NCI-H1694 treated with DMSO at 0.1 percent for 48 hours (cell line): Measurements from ENCODE around the gene IGFBP3.

ENCODE experiments used
- DNase-seq: peaks from one replicate; lab custom pipeline; 2025; lab: John Stamatoyannopoulos, UW

The IGFBP3 gene

DNA sequence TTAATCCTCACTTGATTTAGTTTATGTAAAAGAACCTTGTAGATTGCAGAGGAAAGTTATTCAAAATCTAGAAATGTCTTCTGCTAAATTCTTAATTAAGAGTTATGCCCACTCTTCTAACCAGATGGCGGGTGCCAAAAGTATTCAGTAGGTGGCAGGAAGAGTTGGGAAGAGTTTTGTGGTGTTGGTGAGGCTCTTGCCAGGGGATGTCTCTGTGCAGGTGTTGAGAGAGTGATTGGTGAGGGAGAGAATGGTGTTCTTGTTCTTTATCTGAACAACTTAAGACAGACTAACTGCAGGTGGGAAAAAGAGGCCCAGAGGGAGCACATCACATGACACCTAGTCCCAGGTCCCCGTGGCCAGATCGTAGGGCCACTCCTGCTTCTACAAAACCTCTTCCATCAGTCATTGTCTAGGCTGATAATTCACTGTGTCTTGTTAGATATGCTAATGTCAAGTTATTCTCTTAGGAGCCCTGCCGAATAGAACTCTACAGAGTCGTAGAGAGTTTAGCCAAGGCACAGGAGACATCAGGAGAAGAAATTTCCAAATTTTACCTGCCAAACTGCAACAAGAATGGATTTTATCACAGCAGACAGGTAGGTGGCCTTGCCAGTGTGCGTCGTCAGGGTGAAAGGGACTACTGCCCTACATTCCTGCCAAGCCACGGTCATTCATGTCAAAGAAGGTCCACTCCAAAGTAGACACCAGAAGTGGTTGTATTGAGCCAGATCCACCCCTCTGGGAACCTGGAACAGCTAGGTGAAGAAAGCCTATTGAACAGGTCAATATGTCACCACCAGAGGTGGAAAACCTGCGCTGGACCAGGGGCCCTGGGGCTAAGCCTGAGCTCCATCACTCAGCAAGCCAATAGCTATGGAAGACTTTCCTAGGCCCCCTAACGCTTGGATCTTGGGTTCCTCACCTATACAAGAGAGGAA is 29.3 kb downstream of the IGFBP3 start:
- no peak for DNase-seq

DNA sequence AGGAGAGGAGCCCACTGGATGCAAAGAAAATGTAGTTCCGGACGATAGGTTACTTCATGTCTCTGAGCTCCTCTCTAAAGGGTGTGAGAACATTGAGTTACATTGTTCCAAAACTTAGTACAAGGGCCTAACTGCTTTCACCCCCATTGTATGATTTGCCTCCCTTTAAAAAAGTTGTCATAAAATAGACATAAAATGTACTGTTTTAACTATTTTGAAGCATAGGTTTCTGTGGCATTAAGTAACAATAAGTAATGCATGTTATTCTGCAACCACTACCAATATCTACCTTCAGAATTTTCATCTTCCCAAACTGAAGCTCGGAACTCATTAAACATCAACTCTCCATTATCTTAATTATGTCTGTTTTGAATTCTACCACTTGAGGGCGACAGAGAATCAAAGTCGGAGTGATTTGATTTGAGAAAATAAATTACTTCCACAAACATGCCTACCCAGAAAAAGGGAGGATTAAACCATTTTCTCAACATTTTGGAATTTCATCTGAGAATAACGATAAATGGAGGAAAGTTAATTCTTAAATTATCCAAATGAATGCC is 30.1 kb downstream of the IGFBP3 start:
- no peak for DNase-seq

DNA sequence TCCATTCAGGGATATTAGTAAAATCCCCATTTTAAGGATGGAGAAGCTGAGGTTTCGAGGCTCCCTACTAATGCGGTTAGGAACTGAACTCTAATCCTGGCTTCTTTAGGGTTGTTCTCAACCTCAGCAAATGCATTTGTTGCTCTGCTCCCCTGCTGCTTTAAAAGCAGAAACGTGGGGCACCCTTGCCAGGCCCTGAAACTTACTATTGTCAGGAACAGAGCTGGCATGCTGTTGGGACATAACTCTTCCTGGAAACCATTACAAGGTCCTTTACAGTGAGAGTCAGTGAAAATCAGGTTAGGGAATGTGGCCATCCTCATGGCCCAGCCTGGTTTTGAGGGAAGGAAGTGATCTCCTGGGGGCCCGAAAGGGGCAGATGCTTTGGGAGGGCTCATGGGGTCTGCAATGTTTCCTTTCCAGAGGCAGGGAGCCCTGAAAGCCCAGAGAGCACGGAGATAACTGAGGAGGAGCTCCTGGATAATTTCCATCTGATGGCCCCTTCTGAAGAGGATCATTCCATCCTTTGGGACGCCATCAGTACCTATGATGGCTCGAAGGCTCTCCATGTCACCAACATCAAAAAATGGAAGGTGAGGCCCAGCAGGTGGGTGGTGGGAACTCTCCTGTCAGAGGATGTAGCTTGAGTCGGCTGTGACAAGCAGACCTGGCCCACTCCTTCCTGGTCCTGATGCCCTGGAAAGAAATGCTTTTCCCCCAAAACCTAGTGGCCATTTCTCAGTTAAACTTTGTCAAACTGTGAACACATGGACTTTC is 30.8 kb downstream of the IGFBP3 start:
- no peak for DNase-seq

DNA sequence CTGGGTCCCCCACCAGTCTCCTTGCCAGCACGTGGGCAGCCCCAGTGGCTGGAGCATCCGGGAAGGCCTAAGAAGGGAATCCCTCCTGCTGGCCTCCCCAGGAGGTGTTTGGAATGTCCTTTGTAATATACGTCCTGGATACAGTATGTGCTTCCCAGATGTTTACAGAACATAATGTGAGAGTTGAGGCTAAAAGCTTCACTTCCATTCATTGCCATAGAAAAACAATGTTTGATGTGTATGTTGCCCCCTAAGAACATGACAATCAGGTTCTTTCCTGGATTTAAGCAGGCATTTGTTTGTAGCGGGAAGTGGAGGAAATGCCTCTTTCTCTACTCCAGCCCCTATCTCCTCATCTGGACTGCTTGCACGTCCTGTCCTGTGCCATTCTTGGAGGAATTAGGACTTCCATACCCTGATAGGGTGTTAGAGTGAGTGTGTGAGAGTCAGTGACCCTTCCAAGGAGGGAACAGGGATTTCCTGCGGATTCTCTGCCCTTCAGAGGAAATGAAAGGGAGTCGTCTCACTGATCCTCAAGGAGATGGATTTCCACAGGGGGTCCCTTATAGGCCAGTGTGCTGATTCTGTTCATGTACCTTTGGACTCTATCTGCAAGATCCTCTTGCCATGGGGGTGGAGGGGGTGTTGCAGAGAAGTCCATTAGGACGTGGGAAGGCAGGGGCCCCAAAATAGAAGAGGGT is 31.6 kb downstream of the IGFBP3 start:
- DNase-seq, result no peak

DNA sequence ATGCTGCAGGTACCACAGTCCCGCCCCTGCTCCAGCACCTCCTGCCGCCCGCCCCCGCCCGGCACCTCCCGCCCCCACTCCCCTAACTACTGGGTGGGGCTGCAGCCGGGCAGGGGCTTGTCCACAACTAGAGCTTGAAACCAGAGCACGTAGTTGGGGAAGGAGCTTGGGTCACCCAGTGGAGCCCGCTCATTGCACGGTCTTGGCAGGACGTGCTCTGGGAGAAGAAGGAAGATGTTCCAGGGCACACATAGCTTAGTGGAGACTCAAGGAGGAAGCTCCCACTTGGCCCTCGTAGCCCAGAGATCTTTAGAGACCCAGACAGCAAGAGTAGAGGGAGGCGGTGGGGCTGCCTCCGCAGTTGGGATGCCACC is 32.1 kb downstream of the IGFBP3 start:
- DNase-seq, result no peak

DNA sequence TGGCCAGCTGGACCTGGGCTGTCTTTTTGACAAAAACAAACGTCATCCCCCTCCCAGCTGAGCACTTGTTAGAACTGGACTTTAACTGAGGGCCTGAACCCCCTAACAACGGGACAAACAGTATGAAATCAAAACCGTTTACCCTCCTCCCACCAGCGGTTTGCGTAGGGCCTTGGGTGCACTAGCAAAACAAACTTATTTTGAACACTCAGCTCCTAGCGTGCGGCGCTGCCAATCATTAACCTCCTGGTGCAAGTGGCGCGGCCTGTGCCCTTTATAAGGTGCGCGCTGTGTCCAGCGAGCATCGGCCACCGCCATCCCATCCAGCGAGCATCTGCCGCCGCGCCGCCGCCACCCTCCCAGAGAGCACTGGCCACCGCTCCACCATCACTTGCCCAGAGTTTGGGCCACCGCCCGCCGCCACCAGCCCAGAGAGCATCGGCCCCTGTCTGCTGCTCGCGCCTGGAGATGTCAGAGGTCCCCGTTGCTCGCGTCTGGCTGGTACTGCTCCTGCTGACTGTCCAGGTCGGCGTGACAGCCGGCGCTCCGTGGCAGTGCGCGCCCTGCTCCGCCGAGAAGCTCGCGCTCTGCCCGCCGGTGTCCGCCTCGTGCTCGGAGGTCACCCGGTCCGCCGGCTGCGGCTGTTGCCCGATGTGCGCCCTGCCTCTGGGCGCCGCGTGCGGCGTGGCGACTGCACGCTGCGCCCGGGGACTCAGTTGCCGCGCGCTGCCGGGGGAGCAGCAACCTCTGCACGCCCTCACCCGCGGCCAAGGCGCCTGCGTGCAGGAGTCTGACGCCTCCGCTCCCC is 32.7 kb downstream of the IGFBP3 start, which contains the start of gene IGFBP1:
IGFBP1 (plus strand) TSS at position 304 of the 808 bp plus-strand sequence; CDS start at position 469, 165 bp downstream.
- no peak for DNase-seq

DNA sequence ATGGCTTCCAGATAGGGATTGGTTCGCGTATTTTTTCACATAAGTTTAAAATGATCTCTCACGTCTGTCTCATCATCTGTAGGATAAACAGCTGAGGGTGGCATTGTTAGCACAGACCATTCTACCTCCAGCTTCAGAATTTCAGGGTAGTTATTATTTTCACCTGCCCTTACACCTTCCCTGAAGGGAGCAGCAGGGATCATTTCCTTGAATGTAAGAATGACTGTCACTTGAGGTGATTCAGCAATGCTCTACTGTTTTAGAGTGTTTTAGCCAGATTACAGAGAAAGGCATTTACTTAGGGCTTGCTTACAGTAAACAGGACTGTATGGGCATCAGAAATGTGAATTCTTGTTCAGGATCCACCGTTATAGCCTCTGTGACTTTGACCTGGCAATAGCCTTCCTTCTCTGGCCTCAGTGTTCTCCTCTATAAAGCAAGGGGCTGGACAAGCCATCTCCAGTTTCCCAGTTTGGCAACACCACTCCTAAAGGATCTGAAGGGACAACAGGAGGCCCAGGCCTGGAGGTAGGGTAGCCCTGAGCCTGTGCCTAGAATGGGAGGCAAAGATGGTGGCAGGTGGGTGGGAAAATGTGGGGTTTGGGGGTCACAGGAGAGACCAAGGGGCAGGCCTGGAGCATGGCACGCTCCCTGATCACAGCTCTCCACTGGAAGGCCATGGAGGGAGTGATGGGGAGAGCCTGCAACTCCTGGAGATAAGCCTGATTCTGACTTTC is 34.0 kb downstream of the IGFBP3 start:
- no peak for DNase-seq

DNA sequence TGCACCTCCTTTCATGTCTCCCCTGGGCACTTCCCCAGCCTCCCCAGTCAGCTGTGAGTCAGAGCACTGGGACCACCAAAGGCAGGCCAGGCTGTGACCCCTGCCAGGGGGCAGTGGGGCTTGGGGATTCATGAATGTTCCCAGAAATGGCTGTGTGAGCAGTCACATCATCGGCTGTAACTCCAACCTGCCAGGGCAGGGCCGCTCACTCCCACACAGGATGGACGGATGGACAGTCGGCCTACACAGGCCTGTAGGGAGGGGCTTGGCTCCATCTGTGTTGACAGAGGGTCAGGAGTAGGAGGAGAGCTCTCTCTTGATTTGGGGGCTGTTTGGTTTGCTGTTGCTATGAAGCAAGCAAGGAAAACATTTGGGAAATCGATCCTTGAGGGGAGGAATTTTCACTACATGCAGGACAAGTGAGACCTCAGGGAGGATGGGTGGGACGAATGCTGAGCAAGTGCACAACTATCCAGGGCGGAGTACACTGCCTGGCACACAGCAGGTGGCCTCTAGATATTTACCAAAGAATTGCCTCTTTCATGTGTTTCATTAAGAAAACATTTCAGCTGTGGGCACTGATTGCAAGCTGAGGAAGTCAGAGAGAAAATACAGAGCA is 35.7 kb downstream of the IGFBP3 start:
- DNase-seq, result no peak

DNA sequence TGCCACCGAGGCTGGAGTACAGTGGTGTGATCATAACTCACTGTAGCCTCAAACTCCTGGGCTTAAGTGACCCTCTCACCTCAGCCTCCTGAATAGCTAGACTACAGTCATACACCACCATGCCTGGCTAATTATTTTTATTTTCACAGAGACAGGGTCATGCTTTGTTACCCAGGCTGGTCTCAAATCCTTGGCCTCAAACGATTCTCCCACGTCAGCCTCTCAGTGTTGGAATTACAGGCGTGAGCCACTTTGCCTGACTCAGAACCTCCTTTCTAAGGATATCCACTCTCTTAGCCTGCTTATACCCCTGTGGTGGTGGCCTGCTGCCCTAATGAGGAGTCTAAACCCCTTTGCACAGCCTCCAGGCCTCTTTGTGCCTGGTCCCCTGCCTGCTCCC is 36.9 kb downstream of the IGFBP3 start:
- DNase-seq, result no peak

DNA sequence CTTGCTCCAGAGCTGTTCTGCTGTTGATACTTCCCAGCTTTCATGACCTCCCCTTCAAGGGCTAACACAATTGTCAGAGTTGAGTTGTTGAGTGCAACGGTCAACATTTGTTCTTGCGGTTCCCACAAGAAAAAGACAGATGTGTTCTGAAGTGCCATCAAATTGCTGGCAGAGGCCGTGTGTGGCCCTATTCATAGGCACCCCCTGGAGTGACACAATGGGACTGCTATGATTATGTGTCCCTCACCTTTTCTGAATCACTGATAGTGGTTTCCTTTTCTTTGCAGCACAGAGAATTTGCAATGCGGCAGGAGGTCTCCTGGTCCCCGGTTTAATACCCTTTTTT is 38.6 kb downstream of the IGFBP3 start:
- DNase-seq, result no peak

DNA sequence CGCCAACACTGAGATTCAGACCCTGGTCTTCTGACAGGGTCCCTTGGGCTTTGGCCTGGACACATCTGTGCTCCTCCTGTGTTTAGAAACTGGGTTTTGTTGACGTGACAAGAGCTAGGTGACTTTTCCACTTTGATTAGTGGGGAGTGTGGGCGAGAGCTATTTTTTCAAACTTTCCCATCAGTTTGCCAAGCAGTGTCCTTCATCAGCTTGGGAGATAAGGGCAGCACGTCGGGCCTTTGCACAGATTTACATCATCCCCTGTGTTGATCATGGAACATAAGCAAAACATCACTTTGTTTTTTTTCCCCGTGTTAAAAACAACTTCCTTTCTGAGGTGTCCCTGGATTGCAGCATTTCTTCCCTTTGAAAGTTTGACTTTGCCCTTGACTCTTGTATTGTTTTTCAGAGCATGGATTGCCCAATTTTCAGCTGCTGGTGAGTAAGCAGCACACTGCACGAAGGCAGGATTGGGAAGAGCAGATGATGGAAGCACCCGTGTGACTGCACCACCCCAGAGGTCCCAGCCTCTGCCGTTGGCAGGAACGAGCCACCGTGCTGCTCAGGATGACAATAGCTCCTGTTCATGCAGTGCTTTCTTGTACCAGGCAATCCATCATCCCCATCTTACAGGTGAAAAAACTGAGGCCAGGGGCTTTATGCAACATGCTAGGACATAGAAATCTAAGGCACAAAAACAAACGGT is 39.2 kb downstream of the IGFBP3 start:
- no peak for DNase-seq

DNA sequence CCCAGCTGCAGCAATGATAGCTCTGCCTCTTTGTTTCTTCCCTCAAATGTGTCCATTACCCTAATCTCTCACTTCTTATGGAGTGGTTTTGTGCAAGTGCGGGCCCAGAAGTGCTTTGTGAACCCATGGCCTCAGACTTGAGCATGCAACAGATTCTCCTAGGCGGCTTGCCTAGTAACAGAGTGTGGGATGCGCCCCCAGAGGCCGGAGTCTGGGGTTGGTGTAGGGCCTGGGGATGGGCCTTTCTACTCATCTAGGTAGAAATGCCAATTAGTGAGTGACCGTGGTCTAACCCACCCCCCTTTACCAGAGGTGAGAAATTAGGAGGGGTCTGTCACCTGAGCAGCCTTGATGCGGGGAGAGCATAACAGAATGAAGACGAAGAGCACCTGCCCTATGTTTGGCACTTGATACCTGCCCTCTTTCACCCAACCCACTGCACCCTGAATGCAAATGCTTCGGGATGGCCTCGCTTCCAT is 39.8 kb downstream of the IGFBP3 start:
- DNase-seq, result no peak

DNA sequence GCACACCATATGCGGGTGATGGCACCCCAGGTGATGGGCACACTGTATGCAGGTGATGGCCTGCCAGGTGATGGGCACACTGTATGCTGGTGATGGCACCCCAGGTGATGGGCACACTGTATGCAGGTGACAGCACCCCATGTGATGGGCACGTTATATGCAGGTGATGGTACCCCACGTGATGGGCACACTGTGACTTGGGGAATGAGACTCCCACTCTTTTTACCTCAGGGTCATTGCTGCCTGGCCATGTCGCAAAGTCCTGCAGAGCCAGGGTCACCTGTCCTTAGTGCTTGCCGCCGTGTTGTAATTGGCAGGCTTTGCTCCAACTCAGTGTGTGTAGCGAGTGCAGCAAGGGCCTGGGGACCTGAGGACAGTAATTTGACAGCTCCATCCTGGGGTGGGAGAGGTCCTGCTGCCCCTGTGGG is 40.6 kb downstream of the IGFBP3 start:
- DNase-seq, result no peak

DNA sequence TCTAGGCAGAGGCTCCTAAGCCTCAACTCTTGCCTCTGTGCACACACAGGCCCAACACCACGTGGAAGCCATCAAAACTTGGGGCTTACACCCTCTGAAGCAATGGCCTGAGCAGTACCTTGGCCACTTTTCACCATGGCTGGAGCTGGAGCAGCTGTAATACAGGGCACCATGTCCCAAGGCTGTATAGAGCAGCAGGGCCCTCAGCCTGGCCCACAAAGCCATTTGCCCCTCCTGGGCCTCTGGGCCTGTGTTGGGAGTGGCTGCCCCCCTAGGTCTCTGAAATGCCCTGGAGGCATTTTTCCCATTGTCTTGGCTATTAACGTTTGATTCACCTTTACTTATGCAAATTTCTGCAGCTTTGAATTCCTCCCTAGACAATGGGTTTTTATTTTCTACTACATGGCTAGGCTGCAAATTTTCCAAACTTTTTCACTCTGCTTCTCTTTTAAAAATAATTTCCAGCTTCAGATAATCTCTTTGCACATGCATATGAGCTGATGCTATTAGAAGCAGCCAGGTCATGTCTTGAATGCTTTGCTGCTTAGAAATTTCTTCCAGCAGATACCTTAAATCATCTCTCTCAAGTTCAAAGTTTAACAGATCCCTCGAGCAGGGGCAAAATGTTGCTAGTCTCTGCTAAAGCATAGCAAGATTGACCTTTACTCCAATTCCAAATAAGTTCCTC is 42.5 kb downstream of the IGFBP3 start:
- no peak for DNase-seq

DNA sequence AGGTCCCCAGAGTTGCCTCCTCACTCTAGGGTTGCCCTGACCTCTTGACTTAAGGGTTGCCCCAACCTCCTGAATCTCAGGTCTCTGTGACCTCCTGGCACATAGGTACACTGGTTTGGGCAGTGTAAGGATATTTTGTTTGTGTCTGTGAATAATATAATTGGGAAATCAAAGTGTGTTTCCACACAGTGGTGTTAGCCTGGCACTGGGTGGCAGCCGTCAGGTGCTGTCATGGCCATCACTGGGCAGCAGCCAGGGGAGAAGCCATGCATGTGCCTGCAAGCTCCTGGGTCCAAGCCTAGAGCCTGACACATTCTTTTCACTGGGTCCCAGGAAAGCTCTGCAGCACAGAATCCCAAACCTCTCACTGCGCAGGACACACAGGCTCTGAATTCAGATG is 44.6 kb downstream of the IGFBP3 start:
- no peak for DNase-seq

DNA sequence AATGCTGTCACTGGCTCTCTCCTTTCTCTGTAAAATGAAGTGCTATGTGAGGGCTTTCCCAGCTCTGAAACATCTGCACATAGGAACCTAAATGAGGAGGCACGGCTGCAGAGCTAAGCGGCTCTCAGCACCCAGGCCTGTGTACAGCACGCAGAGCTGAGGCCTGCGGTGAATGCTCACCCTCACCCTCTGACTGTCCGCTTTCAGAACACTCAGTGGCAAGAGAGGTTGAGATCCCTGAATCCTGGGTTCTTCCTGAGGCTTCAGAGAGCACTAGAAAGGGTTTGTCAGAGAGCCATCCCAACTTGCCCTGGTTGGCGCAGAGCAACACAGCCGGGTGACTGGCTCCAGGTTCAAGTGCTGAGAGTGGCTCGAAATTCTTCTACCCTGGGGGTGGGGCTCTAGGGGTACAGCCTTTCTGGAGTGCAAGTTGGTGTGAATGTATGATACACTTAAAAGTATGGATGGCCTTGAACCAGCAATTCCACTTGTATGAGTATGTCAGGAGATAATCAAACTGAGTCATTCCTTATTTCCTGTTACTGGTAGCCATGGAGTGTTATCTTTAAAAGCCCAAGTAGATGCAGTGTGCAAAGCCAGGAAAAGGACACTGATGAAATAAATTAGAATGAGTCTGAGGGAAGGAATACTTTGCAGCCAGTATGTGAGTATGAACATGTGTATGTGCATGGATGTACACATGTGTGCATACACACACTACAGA is 46.5 kb downstream of the IGFBP3 start:
- DNase-seq, result no peak

DNA sequence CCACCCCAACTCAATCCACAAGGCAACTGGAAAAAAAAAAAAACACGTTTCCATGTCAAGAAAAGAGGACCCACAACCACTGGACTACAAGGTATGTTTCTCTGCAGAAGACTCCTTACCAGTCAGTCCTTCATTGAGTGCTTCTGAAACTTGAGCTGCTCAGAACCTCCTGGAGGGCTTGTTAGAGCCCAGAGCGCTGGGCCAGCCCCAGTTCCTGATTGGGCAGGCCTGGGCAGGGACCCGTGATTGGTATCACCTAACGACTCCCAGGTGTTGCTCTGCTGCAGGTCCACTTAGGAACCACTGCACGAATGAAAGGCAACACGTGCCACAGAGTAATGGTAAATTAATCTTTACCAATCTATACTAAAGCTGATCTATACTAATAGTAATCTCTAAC is 47.7 kb downstream of the IGFBP3 start:
- DNase-seq, result no peak

DNA sequence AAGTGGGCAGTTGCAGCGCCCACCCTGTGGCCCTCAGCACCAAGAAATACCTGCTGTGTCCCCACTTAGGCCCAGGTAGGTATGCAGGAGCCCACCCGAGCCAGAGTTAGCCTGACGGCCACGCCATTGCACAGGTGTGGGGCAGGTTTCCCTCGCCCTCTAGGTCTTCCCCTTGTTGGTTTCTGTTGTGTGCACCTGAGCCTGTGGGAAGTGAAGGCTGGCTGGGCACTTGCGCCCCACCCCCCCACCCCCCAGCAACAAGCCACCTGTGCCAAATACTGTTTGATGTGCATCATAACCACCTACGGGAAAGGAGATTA is 48.1 kb downstream of the IGFBP3 start, which contains the start of gene CCDC201:
CCDC201 (minus strand) TSS at position 48 of the 320 bp plus-strand sequence. CDS start 75 bp downstream, outside the sequence.
- DNase-seq, result no peak
